AG08395 (cell line): ENCODE measurements around the gene CAMK1G.
A peak's percentile ranks its signal among the peaks of the same experiment; 100 is the strongest.

Experiments
- DNase-seq: peaks from one replicate; pipeline ENCODE4 v3.0.0; 2012; ENCODE audit warnings: mixed read lengths, low spot score

CAMK1G gene

GRCh38 chr1:209565759-209566678 lies 17.5 kb upstream of the CAMK1G start:
- DNase-seq = peak; percentile 82

- DNase-seq = peak; percentile 62
These were observed 15.8 kb upstream of the CAMK1G start for GRCh38 chr1:209567698-209568175.

GRCh38 chr1:209569455-209570207 lies 13.9 kb upstream of the CAMK1G start:
- peak; percentile 62 for DNase-seq

- DNase-seq = no peak
These were observed 12.8 kb upstream of the CAMK1G start for GRCh38 chr1:209570743-209571142.

- DNase-seq = peak; percentile 92
These were observed 6.9 kb upstream of the CAMK1G start for GRCh38 chr1:209576392-209577197.

GRCh38 chr1:209577346-209577745 lies 6.2 kb upstream of the CAMK1G start:
- DNase-seq = no peak

GRCh38 chr1:209580577-209580976 lies 2.9 kb upstream of the CAMK1G start:
- no peak for DNase-seq

GRCh38 chr1:209584231-209584672 lies 738 bp downstream of the CAMK1G start:
- DNase-seq = no peak

GRCh38 chr1:209585197-209585596 lies 1.7 kb downstream of the CAMK1G start:
- no peak for DNase-seq

- peak; percentile 62 for DNase-seq
These were observed 2.2 kb downstream of the CAMK1G start for GRCh38 chr1:209585672-209586071.

- no peak for DNase-seq
These were observed 2.8 kb downstream of the CAMK1G start for GRCh38 chr1:209586221-209586740.

- DNase-seq = peak; percentile 22
These were observed 4.3 kb downstream of the CAMK1G start for GRCh38 chr1:209587789-209588188.

GRCh38 chr1:209589440-209589839 lies 5.9 kb downstream of the CAMK1G start:
- no peak for DNase-seq

- no peak for DNase-seq
These were observed 6.3 kb downstream of the CAMK1G start for GRCh38 chr1:209589863-209590262.

GRCh38 chr1:209590405-209590804 lies 6.9 kb downstream of the CAMK1G start:
- no peak for DNase-seq

- DNase-seq = no peak
These were observed 10.2 kb downstream of the CAMK1G start for GRCh38 chr1:209593747-209594146.

GRCh38 chr1:209594440-209594839 lies 10.9 kb downstream of the CAMK1G start:
- no peak for DNase-seq

- no peak for DNase-seq
These were observed 11.5 kb downstream of the CAMK1G start for GRCh38 chr1:209595028-209595427.

GRCh38 chr1:209595599-209596285 lies 12.2 kb downstream of the CAMK1G start:
- no peak for DNase-seq

- no peak for DNase-seq
These were observed 14.0 kb downstream of the CAMK1G start for GRCh38 chr1:209597499-209597898.

- no peak for DNase-seq
These were observed 14.7 kb downstream of the CAMK1G start for GRCh38 chr1:209598227-209598626.
